8988T (cell line): ENCODE results near the gene ACTA1.
"Not testable (repeated sequence)": the region's sequence is repeated elsewhere in the genome, so short reads cannot be mapped to it uniquely, and the experiment has no call there.

Source experiments
- DNase-seq: peaks from one replicate; pipeline ENCODE4 v3.0.0; 2011

Gene ACTA1

DNA sequence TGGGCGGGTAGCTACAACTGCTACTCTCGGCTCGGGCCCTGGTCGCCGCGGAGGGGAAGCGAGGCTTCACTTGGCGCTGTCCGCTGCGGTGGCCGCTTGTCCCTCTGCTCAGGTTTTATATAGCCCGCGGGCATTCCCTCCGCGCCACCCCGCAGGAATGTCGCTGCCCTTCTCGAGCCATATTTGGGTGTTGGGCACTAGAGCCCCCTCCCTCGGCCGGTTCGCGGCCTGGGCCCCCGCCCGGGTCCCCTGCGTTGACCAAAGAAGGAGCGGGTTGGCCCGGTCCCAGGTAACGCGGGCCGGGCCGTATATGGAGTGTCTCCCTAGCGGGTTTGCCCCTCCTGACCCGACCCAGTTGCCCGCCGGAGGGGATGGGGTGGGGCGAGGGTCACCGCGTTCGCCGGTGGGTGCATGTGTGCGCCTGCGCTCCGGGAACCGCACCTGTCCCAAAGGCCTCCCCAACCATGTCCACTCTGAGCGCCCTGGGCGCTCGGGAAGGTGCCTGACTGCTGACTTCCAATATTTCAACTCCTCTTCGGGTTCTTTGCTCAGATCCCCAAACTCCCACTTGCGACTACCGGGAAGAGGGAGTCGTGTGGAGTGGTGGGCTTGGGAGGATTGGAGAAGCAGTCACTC lies at the start of gene ACTA1:
TSS of gene ACTA1 (minus strand) at position 90 of the 636 bp plus-strand sequence. CDS start 979 bp downstream, outside the sequence.
- DNase-seq = no peak

GRCh38 chr1:229482511-229482910 lies 48.6 kb upstream of the ACTA1 start:
- no peak for DNase-seq

GRCh38 chr1:229480495-229480894 lies 46.6 kb upstream of the ACTA1 start:
- DNase-seq = no peak

DNA sequence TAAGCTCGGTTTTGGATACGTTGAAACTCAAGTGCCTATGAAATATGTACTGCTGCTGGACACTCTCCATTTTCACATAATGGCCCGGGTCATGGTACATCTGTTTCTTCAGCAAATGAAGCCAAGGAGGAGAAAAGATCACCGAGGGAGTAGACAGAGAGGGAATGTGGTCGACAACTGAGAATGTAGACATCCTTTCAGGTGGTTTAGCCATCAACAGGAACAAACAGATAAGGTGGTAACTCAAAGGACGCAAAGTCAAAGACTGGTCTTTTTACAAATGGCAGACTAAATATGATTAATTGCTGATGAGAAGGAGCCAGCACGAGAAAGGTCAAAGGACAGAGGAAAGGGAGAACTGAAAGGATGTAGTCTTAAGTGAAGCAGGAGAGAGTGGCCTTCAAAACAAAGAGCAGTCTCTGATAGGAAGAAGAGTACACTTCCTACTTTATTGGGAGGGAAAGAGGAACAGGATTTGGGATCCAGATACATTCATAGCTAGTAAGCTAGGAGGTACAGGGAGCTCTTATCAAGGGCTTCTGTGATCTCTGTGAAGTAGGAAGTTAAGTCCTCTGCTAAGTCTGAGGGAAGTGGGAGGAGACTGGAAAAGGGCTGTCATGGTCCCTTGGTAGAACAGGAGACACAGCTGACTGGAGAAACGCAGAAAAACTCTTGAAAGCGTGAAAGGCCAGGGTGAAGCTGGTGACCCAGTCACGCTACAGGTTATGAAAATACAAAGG lies 45.9 kb upstream of the ACTA1 start:
- no peak for DNase-seq

GRCh38 chr1:229478852-229479251 lies 45.0 kb upstream of the ACTA1 start:
- no peak for DNase-seq

DNA sequence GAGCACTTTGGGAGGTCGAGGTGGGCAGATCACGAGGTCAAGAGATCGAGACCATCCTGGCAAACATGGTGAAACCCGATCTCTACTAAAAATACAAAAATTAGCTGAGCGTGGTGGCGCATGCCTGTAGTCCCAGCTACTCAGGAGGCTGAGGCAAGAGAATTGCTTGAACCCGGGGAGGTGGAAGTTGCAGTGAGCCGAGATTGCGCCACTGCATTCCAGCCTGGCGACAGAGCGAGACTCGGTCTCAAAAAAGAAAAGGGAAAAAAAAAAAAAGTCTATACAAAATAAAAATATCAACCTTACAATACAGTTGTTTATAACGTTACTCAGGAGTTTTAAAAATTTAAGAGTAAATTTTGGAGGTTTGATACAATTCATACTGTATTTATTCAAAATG lies 42.0 kb upstream of the ACTA1 start:
- DNase-seq = not testable (repeated sequence)

- DNase-seq = no peak
These were observed 40.6 kb upstream of the ACTA1 start for GRCh38 chr1:229474509-229474908.

GRCh38 chr1:229471175-229471574 lies 37.3 kb upstream of the ACTA1 start:
- no peak for DNase-seq

- no peak for DNase-seq
These were observed 36.6 kb upstream of the ACTA1 start for GRCh38 chr1:229470406-229471043.

- DNase-seq = no peak
These were observed 33.0 kb upstream of the ACTA1 start for GRCh38 chr1:229466887-229467286.

DNA sequence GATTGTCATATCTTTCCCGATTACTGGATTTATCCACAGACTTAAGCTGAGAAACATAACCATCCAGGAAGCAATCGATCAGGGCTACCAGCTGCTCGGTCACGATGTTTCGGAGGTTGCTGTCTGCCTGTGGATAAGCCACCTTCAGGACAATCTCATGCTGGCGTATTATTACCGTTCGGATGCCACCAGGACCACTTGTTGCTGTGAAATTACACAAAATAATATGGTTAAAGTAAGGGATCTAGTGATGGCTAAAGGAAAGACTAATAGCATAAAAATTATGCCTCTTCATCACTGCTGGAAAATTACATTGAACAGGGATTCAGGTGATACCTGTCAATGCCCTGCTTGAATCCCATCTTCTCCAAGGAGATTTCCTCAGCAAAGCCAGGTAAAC lies 30.8 kb upstream of the ACTA1 start:
- no peak for DNase-seq

GRCh38 chr1:229461032-229461668 lies 27.3 kb upstream of the ACTA1 start:
- no peak for DNase-seq

DNA sequence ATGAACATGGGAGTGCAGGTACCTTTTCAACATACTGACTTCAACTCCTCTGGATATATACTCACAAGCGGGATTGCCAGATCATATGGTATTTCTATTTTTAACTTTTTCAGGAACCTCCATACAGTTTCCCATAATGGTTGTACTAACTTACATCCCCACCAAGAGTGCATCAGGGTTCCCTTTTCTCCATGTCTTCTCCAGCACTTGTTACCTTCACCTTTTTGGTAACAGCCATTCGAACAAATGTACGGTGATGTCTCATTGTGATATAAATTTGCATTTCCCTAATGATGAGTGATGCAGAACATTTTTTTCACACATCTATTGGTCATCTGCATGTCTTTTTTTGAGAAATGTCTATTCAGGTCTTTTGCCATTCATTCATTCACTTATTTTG lies 25.9 kb upstream of the ACTA1 start:
- DNase-seq = no peak

DNA sequence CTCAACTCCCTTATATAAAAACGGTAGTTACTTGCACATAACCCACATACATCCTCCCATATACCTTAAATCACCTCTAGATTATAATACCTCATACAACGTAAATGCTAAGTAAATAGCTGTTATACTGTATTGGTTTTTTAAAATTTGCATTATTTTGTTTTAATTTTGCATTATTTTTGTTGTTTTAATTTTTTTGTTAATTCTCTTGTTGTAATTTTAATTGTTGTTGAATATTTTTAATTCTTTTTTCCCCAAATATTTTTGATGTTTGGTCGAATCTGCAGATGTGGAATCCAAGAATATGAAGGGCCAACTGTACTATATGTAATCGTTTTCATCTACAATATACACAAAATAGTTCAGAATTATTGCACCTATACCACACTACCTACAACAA lies 23.5 kb upstream of the ACTA1 start:
- DNase-seq = no peak

DNA sequence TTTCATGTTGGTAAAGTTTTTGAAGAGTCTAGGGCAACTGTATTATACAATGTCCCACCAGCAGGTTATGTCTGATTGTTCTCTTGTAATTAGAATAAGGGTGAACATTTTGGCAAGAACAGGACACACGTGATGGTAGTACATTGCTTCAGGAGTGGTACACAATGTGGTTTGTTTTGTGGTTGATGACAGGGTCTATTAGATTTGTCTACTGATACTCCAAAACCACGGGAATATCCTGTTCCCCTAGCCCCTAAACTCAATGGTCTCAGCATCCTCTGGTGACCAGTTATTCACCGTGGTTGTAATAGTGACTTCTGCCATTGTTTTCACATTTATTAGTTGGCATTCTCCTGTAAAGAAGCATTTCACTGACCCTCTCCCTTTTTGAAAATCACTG lies 22.1 kb upstream of the ACTA1 start:
- DNase-seq = no peak

- DNase-seq = no peak
These were observed 20.2 kb upstream of the ACTA1 start for GRCh38 chr1:229454056-229454455.

GRCh38 chr1:229452956-229453801 lies 19.3 kb upstream of the ACTA1 start:
- no peak for DNase-seq

GRCh38 chr1:229448845-229449244 lies 15.0 kb upstream of the ACTA1 start:
- no peak for DNase-seq

- no peak for DNase-seq
These were observed 14.5 kb upstream of the ACTA1 start for GRCh38 chr1:229448354-229448753.

DNA sequence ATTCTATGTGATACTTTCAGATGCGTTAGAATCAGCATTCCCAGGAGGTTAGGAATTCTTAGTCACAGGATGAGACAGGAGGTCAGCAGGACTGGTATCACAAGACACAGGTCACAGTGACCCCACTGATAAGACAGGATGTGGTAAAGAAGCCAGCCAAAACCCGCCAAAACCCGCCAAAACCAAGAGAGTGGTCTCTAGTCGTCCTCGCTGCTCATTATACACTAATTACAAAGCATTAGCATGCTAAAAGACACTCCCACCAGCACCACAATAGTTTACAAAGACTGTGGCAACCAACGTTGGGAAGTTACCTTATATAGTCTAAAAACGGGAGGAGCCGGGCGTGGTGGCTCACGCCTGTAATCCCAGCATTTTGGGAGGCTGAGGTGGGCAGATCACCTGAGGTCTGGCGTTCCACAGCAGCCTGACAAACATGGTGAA lies 13.9 kb upstream of the ACTA1 start:
- DNase-seq = no peak

- no peak for DNase-seq
These were observed 11.9 kb upstream of the ACTA1 start for GRCh38 chr1:229445828-229446227.

- no peak for DNase-seq
These were observed 7.1 kb upstream of the ACTA1 start for GRCh38 chr1:229440851-229441537.
